Stimulated activated CD8-positive, alpha-beta memory T cell treated with anti-CD3 and anti-CD28 coated beads, Interleukin-4, amount 100 ng/mL, for 48 hours (primary cell): Measurements from ENCODE around the gene KRTAP3-2.

ENCODE experiments used
- DNase-seq: peaks from one replicate; pipeline ENCODE4 v3.0.0-alpha.2; 2020

The KRTAP3-2 gene

GRCh38 chr17:41009936-41010335, 10.2 kb upstream of the KRTAP3-2 start:
- no peak for DNase-seq

- no peak for DNase-seq
Measured at GRCh38 chr17:41009301-41009760, 9.6 kb upstream of the KRTAP3-2 start.

GRCh38 chr17:41008811-41009210, 9.1 kb upstream of the KRTAP3-2 start, which contains the start of gene KRTAP3-1:
Gene KRTAP3-1 (minus strand): TSS chr17:41009128. CDS start chr17:41009074, 54 bp downstream.
- no peak for DNase-seq

GRCh38 chr17:41004397-41004796, 4.7 kb upstream of the KRTAP3-2 start:
- no peak for DNase-seq

GRCh38 chr17:41003926-41004325, 4.2 kb upstream of the KRTAP3-2 start:
- DNase-seq: no peak

DNA sequence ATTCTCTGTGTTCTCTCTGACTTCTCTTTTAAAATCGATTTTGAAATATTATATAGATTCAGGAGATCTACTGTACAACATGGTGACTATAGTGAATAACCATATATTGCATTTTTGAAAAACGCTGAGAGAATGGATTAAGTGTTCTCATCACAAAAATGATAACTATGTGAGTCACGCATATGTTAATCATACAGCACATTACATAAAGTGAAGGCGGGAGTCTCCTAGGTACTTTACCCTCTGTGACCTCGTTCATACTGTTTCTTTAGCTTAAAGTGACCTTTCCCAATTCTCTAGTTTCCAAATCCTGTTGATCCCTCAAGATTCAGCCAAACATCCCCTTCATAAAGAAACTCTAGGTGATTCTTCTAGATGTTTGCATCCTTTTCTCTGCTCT, 3.1 kb upstream of the KRTAP3-2 start:
- no peak for DNase-seq

DNA sequence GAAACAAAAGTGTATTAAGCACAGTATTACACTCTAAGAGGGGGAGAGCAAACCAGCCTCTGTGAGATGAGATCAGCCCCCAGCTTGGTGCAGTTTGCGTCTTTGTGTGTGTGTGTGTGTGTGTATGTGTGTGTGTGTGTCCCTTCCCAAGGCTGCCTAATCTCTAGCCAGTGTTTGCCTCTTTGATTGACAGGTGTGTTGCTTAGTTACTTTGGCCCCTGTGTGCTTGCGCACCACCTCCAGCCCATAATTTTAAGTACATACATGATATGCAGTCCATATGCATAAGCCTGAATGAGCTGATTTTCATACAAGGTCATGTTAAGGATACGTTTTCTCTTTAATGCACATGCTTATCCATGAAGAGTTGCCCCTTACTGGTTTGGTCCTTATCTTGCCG, 2.1 kb upstream of the KRTAP3-2 start:
- no peak for DNase-seq

DNA sequence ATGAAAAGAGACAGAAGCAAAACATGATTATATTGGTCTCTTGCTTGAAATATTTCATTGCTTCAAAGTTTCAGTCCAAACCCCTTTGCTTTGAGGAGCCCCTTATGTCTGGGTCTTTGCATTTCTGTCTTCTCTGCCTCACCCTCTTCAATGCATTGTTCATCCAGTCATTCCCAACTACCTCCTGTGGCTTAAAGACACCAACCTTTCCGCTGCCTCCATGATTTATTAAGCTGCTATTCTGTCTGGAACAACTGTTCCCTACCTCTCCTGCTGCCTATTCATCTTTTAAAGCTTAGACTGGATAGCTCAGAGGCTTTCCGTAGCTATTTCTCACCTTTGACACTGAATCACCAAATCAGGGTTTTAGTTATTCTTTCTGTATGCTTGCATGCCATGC, 2.3 kb downstream of the KRTAP3-2 start:
- no peak for DNase-seq

GRCh38 chr17:40996829-40997228, 2.9 kb downstream of the KRTAP3-2 start:
- no peak for DNase-seq

- DNase-seq: no peak
Measured at GRCh38 chr17:40995116-40995515, 4.6 kb downstream of the KRTAP3-2 start.

DNA sequence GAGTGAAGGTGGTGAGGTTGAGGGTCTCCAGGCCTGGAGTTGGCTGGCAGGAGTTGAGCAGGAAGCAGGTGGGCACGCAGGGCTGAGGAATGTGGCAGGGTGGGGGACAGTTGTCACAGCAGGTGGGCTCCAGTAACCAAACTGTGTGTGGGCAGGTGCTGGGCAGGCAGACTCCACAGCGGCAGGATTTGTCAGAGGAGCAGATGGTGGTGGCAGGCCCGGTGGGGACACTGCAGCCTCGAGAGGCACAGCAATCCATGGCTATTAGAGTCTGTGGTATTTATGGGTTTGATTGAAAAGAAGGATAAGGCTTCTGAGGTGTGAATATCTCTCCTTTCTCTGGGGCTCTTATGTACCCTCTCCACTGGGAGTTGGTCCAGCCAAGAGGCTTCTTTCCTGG, 5.9 kb downstream of the KRTAP3-2 start, which contains the start of gene KRTAP3-3:
Gene KRTAP3-3 (minus strand): TSS at position 326 of the 400 bp plus-strand sequence. CDS start 67 bp downstream, at position 259.
- DNase-seq: no peak

DNA sequence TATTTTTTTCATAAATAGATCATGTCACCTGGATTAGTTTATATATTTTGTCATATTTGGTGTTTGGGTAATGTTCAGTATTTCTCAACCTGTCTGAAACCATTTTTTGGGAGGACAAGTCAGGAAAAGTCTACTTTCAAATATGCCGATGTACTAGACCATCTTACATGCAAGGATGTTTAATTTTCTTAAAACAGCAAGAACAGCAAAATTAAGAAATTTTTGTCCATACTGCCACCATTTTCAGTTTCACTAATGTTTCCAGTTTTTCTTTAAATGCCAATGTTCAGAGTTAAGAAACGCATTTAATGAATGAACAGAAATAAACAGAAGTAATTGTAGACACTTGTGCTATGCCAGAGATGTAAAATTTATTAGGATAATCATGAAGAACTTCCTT, 6.6 kb downstream of the KRTAP3-2 start:
- DNase-seq: no peak

GRCh38 chr17:40992666-40993065, 7.0 kb downstream of the KRTAP3-2 start:
- DNase-seq: no peak

DNA sequence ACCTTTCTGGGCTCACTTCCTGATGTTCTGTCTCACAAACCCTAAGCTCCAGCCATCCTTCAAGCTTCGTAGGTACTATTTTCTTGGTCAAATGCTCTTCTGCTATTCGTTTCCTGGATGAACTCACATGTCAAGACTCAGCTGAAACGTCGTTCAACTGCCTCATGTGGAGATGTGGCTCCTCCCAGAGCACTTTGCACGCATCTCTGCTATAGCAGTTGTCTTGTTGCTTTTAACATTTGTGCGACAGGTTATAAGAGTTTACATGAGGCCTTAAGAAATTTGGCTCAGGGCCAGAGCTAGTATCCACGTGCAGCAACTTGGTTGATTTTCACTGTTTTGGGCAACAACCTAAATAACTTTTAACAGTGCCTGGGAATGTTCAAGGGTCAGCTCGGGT, 12.8 kb downstream of the KRTAP3-2 start:
- no peak for DNase-seq

DNA sequence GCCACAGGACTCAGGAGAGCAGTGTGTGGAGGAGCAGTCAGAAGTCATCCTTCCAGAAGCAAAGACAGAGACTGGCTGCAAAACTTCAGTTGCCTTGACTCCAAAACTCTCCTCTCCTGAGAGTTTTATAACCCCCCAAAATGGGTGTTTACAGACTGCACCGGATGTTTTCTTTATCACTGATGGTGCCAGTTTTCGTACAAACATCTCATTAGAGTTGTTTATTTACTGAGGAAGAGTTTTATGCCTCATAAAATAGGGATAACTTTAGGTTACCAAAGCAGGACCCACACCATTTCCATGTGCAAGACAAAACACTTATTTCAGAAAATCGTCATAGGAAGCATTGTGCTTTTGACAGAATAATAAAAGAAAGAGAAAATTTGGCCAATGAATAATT, 15.5 kb downstream of the KRTAP3-2 start, which contains the start of gene KRT40:
Gene KRT40 (minus strand): TSS at position 101 of the 400 bp plus-strand sequence. CDS start 53 bp downstream, at position 48.
- DNase-seq: no peak

DNA sequence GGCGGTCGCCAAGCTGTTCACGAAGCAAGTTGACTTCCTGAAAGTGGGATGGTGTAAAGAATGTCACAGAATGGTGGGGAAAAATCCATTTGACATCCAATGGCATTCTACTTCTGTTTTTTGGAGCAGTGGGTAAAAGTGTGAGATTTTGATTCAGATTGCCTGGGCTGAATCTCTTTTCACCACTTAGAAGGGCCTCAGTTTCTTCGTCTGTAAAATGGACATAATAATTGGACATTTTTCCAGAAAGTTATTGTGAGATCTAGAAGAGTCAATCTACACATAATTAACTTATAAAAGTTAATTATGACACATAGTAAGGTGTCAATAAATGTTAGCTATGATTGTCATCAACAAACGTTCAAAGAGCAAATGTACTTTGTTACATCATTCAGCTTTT, 18.6 kb downstream of the KRTAP3-2 start:
- no peak for DNase-seq

DNA sequence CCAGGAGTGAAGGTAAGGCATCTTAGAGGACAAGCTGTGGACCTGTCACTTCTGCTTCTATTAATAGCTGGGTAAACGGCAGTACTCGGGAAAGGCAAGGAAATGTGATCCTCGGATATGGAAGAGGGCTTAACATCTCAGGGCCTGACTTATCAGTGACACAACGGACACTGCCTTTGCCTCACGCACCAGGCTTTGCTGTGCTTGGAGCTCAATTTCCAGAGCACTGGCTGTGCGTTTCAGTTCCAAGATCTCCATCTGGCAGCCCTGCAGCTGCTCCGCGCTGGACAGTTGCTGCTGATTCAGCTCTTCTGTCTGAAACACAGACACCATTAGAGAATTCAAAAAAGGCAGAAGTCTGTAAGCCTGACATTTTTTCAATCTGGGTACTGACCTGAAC, 19.1 kb downstream of the KRTAP3-2 start:
- no peak for DNase-seq

DNA sequence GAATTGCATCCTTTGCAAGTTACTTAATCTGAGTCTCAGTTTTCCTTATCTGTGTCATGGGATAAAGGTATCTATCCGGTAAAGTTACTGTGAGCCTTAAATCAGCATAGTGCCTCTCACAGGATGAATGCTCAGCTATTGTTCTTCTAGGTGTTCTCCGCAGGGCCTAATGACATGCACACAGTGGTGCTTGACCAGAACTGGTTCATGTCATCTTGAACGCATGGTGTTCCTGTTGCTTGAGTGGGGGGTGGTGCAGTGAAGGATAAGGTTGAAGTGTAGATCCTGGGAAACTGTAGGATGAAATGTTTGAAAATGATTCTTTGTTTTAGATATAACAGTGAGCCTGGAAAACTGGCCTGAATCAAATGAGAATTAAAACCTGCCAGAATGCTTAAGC, 19.6 kb downstream of the KRTAP3-2 start:
- DNase-seq: no peak

GRCh38 chr17:40978575-40979151, 21.0 kb downstream of the KRTAP3-2 start:
- no peak for DNase-seq

DNA sequence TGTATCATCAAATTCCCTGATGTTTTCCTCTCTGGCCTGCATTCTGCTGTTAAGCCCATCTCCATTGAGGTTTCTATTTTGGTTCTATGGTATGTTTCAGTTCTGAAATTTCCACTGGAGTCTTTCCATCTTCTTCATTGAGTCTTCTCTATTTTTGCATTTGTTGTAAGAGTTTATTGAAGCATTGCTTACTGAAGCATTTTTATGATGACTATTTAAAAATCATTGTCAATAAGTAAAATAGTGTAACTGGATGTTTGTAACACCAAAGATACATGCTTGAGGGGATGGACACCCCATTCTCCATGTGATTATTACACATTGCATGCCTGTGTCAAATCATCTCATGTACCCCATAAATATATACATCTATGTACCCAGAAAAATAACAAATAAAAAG, 24.2 kb downstream of the KRTAP3-2 start:
- no peak for DNase-seq

GRCh38 chr17:40974366-40974765, 25.3 kb downstream of the KRTAP3-2 start:
- DNase-seq: no peak

DNA sequence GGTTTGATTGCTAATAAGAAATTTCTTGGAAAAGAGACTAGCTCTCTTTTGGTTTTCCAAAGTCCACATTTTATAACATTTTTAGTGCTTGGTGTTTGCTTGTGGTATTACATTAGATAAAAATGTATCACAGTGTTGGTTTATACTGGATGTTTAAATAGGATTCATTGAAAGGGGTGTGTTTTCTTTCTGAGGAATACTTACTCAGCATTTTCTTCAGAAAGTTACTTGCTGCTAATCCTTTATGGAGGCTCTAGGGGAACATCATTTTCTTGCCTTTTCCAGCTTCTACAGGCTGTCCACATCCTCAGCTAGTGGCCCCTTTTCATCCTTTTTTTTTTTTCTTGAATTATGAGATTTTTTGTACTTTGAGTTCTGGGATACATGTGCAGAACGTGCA, 32.1 kb downstream of the KRTAP3-2 start:
- DNase-seq: no peak

- DNase-seq: no peak
Measured at GRCh38 chr17:40966848-40967247, 32.9 kb downstream of the KRTAP3-2 start, which contains the start of gene KRT39. Gene KRT39 (minus strand): TSS chr17:40966948. CDS start chr17:40966856, 92 bp downstream.

DNA sequence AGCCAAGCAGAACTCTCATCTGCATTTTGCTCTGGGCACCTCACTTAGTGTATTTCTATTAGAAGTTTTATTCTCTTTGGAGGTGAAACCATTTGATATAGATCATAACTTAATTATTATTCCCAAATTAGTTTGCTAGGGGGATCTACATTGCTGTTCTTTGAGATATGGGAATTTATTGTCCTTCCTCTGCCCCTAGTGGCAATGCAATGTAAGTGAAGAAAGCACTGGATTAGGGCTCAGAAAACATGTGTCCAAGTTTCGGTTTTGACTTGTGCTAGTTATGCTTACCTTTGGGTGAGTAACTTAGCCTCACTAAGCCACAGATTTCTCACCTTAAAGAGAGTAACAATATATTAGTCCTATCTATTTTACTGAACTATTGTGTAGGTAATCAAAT, 35.9 kb downstream of the KRTAP3-2 start:
- no peak for DNase-seq

- no peak for DNase-seq
Measured at GRCh38 chr17:40962059-40962561, 37.6 kb downstream of the KRTAP3-2 start.
